HG02610 (cell line): ENCODE measurements around the gene PHYHD1.

Source experiments
- ATAC-seq: cut with Tn5 transposase; IDR thresholded peaks from one replicate; pipeline ENCODE4 v1.9.1; 2021; ENCODE audit warnings: mild to moderate bottlenecking, moderate library complexity; ENCODE audit not compliant: unreplicated experiment

PHYHD1 gene

DNA sequence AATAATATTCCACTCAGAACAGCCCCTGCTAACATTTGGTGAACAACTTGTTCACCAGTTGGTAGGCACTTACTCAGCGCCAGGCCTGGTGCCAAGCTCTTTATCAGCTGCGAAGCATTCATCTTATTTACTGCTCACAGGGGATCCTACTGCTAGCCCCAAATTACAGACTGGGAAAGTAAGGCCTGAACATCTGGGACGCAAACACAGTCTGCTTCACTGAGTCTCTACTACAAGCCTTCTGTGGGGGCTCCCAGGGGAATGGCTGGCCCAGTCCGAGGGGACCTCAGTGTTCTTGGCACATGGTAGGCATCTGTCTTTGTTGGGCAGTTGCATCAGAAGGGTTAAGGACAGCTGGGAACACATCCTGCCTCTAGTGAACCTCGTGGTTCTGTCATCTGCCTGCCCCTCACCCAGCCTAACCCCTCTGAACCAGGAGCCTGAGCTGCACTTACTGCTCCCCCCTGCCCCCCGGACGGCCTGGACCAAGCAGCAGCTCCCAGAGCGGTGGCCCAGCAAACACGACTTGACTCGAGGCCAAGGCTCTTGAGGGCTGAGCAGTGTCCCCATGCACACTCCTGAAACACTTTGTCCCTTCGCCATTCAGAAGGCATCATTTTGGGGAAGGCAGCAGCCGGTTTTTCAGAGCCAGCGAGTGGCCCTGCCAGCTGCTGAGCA, at the start of gene PHYHD1:
Gene PHYHD1 (plus strand): TSS at position 602 of the 678 bp plus-strand sequence. CDS start 1,342 bp downstream, outside the sequence.
- no peak for ATAC-seq

DNA sequence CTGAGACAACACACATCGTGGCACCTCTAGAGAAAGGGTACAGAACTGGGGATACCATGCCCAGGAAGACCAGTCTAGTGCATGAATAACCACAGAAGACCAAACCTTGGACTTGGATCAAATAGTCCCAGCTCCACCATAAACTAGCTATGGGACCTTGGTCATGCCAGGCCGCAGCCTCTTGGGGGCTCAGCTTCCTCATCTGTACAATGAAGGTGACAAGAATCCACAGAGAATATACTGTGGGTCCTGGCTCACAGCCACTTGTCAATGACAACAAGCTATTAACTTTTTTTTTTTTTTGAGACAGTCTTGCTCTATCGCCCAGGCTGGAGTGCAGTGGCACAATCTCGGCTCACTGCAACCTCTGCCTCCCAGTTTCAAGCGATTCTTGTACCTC, 42.9 kb upstream of the PHYHD1 start:
- ATAC-seq: no peak

DNA sequence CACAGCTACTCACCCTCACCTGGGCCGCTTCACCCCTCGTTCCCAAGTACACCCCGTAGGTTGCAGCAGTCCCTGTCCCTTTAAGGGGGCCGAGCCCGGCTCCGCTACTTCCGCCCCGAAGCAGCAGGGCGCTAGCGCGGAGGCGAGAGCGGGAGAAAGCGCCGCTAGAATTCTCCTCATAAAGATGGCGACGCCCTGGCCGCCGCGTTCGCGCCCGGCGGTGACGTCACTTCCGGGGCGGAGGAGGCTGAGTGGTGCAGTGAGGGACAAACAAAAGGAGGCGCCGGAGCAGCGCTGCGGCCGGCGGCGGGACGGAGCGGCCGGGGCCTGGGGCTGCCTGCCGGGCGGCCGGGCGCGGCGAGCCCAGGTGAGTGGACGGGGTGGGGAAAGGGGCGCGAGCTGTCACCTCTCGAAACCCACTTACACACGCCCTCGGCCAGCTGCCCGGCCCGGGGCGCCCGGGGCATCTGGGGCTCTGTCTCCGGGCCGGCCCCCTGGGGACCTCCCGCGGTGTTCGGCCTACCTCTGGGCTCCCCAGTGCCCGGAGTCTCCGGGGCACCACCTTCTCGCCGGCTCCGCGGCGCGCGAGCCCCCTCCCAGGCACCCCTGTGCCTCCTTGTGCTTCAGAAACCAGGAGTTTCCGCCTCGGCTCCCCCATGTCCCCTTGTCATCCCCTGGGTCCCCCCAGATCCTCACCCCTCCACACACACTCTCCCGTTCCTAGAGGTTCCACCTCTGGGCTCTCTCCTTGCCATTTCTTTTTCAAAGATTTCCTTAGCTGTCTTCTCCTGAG, 38.7 kb upstream of the PHYHD1 start, which contains the start of the genes KYAT1 and LRRC8A:
Gene KYAT1 (minus strand): TSS at position 67 of the 793 bp plus-strand sequence. CDS start 36,545 bp downstream, outside the sequence.
Gene LRRC8A (plus strand): TSS at position 250 of the 793 bp plus-strand sequence. CDS start 25,032 bp downstream, outside the sequence.
- peak; percentile 86 for ATAC-seq

DNA sequence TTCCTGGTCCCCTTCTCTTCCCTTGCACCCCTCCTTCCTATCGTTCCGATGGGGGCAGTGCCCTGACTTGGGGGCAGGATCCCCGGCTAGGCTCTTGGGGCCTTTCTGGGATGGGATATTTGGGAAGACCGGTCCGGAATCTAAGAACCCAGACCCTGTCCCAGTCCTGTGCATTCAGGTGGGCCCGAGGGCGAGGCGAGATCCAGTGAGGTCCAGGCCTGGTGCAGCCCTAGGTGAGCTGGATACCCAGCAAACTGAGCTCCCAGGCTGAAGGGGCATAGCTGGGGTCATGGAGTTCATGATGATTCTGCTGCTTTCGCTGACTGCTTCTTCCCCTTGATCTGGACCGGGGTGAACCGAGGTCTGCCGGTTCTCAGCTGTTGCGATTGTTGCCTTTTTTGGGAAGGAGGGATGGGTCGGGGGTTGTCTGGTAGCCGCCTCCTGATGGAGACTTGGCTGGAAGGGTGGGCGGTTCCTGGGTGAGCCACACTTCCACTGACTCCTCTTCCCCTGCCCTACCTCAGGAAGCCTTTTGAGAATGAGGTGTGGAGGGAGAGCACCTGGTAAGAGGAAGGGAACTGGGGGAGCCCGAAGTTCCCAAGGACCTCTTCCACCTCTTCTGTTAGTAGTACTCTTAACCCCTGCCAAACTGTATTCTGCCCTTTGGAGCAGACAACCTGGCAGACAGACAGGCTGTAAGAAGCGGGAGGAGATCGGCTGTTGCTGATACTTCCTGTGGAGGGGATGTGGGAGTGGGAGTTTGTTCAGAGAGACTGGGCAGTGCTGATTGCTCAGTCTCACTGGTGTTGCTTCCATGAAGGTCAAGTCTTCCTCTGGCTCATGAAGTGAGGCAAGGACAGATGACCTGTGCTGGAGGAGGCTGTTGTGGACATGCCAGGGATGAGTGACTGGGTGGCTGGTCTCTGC, 37.8 kb upstream of the PHYHD1 start:
- ATAC-seq: no peak

DNA sequence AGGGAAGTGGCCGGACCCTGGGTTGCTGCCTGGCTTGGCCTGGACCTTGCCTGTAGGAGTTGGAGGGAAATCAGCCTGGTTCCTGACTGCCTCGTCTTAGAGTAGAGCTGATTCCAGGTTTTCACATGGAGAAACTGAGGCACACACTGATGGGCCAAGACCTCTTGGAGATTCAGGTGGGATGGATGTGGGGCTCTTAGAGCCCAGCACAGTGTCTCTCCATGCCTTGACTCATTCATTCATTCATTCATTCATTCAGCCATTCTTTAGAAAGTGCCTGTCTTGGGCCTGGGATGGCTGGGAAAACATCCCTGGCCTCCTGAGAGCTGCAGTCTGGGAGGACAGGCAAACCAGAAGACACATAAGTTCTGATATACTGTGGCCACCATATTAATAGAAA, 36.6 kb upstream of the PHYHD1 start:
- ATAC-seq: no peak

DNA sequence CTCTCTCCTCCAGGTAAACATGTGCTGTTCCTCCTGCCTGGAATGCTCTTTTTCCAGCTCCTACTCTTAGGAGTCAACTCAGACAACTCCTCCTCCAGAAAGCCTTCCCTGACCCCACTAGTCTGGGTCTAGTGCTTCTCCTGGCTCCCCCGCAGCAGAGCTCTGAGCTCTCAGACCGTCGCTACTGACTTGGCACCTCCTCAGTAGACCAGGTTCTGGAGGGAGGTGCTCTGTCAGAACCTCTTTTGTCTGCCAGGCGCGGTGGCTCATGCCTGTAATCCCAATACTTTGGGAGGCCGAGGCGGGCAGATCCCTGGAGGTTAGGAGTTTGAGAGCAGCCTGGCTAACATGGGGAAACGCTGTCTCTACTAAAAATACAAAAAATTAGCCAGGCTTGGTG, 35.4 kb upstream of the PHYHD1 start:
- no peak for ATAC-seq

DNA sequence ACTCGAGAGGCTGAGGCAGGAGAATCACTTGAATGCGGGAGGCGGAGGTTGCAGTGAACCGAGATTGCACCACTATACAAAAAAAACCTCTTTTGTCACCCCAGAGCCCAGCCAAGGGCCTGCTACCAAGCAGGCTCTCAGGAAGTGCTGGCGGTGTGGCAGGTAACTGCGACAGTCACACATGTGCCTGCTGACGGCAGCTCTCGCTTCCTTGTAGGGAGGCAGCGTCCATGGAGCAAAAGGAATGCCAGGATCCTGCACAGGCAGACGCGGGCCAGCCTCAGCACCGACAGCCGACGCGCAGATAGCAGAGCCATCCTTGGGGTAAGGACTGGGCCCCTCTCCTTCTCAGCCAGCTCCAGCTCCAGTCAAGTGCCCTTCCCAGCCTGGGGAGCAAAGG, 35.0 kb upstream of the PHYHD1 start:
- ATAC-seq: no peak

DNA sequence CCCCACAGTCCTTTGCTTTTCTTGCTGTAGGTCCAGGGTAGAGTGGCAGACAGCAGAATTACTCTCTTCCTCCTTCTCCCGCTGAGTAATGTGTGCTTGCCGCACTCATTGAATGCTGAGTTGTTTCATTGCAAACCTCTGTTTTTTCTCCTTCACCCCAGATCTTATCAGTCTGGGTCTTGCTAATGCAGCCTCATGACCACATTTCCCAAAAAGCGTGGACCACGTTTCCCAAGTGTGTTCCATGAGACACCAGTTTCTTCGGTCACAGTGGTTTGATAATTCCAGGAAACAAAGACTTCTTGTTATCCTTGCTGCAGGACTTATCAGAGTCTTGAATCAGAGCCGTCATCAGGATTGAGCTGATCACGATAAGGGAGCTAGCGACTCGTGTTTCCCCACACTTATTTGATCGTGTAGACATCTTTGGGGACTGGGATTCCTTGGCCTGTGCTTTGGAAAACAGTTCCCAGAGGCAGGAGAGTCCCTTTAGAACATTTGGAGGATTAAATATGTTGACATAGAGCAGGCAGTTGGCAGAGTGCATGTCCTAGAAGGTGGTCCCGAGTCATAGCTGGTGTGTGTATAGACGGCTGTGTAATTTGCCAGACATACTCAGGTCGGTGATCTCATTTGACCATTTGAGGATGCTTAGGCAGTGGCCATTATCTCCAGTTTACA, 34.4 kb upstream of the PHYHD1 start:
- no peak for ATAC-seq

DNA sequence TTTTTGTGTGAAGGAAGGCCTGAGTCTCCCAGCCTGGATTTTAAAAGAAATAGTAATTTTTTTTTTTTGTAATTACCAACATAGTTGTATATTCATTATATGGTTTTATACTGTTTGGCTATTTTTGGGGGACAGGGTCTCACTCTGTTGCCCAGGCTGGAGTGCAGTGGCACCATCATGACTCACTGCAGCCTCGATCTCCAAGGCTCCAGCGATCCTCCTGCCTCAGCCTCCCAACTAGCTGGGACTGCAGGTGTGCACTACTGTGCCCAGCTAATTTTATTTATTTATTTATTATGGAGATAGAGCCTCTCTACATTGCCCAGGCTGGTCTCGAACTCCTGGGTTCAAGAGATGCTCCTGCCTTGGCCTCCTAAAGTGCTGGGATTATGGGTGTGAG, 33.7 kb upstream of the PHYHD1 start:
- ATAC-seq: no peak

DNA sequence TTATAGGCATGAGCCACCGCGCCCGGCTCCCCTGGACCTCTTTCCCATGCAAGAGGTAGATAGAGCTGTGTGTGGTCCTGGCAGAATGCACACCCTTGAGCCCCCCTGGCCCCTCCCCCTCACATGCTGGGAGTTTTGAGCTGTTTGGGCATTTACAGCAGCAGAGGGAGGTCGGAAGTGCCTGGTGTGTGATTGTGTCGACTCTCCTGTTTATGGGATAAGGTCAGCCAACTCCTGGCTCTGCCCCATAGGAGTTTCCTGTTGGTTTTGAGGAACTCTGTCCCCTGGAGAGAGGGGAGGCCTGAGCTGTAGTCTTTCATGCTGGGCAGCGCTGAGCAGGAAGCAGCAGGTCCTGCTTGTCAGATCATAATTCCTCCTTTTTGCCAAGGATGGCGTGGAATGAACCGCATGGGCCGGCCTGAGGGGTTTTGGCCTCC, 32.9 kb upstream of the PHYHD1 start:
- no peak for ATAC-seq

DNA sequence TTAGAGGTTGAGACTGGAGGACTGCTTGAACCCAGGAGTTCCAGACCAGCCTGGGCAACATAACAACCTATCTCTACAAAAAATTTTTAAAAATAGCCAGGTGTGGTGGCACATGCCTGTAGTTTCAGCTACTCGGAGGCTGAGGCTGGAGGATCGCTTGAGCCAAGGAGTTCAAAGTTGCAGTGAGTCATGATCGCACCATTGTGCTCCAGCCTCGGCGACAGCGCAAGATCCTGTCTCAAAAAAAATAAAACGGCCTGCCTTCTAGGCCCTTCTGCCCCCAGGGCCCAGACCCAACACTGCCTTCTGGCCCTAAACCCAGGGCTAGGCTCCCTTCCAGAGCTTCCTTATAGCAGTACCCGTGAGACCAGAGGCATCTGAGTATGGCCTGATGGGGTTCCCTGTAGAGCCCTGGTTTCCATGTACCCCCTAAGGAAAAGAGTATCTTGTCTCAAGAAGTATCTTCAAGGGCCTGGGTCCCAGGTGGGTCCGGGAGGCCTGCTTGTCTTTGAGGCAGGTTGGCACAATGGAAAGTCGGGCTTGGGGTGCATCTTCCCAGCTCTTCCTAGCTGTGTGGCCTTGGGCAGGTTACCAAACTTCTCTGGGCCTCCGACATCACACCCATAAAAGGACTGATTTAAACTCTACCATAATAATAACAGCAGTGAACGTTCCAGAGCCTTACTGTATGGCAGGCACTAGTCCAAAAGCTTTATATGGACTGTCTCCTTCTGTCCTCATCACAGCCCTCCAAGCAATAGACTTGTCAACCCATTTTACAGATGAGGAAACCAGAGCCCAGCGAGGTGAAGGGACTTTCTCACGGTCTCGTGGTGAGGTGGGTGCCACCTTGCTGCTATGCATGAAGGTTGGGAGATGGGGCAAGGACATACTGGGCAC, 29.2 kb upstream of the PHYHD1 start:
- ATAC-seq: no peak

DNA sequence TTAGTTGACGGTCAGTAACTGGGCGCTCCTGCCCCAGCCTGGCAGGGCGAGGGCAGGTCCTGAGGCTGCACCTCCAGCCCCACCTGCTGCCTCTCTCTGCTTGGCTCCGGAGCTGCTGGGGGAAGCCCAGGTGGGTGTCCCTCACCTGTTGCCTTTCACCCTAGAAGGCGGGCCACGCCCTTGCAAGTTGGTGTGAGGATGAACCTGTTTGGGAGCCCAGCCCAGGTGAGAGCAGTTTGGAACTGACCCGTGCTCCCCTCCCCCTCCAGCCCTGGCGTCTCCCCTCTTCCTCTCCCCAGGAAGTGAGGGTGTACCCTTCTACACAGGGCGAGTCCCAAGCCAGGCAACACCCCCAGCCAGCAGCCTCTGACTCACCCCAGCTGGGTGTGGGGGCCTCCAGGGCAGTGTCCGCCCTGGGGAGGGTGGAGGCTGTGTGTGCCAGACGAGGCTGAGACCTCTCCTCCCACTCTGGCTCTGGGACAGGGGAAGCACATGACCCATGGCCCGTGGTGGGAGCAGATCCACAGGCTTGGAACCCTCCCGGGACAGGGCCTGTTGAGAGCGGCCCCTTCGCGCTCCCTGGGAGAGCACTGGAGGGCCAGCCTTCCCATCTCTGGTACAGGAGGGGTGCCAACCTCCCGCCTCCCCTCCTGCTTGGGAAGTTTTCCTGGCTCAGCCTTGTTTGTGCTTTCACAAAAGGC, 28.4 kb upstream of the PHYHD1 start:
- no peak for ATAC-seq

DNA sequence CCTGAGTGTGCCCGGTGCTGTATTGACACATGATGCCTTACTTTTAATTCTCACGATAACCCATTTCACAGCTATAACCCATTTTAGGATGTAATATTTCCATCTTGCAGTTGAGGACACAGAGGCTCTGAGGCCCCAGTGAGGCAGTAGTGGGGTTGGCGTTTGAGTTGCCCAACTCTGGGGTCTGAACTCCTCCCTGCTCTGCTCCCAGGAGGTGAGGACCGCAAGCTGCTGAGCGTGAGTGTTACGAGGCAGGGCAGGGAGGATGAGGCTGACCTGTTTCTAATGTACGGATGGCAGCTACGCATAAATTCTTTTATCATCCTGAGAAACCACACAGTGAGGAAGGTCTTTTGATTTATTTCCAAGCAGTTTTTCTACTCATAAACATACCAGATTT, 27.4 kb upstream of the PHYHD1 start:
- no peak for ATAC-seq

DNA sequence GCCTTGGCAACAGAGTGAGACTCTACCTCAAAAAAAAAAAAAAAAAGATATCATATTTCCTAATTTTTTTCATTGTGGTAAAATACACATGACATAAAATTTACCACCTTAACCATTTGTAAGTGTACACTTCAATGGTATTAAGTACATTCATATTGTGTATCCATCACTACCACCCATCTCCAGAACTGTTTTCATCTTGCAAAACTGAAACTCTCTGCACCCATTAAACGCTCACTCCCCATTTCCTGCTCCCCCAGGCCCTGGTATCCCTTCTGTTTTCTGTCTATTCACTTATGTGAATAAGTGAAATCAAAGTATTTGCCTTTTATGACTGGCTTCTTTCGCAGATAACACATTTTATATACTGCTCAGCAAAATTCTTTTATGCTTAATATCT, 26.0 kb upstream of the PHYHD1 start:
- ATAC-seq: no peak

DNA sequence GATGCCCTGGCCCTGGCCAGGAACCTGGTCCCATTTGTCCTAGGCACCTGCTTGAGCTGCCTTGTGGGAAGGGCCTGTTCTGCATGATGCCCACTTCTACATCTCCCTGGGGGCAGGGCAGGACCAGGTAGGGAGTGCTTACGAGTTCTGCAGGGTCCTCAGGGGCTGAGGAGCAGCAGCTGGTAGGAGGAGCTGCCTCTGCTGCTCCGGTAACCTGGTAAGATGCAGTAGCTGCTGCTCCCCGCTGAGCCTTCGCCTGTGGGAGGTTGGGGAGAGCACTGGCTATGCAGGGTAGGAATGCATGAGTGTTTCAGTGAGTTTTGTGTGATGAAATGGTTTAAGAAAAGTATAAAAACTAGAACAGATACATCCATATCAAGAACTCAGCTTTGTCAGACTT, 25.2 kb upstream of the PHYHD1 start:
- no peak for ATAC-seq

DNA sequence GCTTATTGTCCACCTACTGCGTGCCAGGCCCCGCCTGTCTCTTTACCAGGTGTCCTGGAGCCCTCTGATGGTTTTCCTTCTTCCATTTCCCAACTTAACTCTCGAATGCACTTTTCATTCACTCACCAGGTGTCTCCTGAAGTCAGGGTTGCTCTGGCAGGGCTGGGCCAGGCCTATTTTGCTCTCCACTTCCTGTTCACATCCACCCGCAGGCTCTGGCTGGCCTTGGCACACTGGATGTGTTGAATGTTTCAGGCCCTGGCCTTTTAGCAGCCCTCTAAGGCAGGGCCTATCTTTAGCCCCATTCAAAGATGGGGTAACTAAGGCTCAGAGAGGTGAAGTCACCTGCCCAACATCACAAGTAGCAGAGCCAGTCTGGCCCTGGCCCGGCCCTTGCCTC, 22.4 kb upstream of the PHYHD1 start:
- no peak for ATAC-seq

DNA sequence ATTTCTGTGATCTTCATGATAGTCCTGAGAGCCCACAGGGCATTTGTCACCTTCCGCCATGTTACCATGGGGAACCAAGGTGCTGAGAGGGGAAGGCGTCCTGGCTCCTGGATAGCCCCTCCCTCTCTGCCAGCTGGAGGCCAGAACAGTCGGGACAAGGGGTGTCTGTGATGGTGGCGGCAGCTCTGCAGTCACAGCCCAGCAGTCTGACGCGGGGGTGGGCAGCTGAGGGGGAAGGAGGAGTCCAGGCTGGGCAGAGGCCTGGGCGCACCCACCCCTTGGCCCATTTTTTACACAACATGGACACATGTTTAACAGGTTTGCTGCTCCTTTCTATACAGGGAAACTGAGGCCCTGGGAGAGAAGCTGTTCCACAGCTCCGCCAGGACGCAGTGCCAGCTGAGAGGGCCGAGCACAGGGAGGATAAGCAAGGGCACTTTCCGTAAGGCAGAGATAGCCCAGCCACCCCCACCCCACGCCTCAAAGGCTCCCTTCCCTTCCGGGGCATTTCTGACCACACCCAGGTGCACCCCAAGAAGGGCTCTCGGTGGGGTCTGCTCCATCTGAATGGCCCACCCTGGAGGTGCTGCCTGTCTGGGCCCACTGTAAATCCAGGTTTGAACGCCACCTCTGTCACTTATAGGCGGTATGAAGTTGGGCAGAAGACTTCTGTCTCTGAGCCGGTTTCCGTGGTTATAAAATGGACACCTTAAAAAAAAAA, 21.8 kb upstream of the PHYHD1 start:
- no peak for ATAC-seq
